Measurements from ENCODE around the gene ALOX15.
"Not testable (repeated sequence)": the region's sequence is repeated elsewhere in the genome, so short reads cannot be mapped to it uniquely, and the experiment has no call there.

Gene ALOX15

DNA sequence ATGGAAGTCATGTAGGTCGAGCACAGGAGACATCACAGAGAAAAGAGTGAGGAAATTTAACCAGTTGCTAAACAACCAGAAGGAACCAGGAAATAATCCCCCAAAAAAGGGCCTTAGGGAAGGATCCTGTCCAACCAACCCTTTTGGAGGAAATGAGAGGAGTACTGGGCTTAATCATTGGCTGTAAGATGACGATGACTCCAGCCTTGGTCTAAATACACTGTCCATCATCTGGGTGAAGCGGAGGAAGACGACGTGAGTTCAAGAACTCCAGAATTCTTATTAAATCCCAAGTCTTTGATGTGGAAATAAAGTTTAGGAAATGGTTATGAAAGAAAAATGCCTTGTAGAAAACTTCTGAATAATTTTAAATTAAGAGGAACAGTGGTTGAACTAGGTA, 11.5 kb upstream of the ALOX15 start:
- DNase-seq: no peak

DNA sequence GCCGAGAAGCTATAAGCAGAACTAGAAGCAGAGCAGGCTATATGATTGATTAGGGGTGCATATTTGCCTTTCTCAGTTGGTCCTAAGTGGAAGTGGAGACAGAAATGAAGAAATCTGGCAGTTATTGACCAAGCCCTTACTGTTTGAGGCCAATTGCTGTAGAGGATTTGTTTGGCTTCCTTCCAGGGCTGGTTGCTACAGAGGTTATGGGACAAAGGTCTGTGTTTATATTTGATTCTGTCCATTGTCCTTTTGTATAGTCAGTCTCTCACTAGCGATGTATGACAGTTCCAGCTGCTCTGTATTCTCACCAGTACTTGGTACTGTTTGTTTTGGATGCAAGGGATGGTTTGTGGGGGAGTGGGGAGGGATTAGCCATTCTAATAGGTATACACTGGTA, 7.3 kb upstream of the ALOX15 start:
- DNase-seq: no peak

DNA sequence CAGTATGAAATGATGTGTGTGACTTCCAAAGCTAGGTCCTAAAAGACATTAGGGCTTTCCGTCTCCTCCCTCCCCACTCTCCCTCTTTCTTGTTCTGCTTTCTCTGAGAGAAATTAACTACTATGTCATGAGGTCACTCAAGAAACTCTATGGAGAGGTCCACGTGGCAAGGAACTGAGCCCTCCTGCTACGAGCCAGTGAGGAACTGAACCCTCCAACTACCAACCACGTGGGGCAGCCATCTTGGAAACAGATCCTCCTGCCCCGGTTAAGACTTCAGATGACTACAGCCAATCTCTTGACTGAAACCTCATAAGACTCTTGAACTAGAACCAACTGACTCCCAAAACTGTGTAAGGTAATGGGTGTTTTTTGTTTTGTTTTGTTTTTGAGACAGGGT, 4.2 kb upstream of the ALOX15 start:
- no peak for DNase-seq

DNA sequence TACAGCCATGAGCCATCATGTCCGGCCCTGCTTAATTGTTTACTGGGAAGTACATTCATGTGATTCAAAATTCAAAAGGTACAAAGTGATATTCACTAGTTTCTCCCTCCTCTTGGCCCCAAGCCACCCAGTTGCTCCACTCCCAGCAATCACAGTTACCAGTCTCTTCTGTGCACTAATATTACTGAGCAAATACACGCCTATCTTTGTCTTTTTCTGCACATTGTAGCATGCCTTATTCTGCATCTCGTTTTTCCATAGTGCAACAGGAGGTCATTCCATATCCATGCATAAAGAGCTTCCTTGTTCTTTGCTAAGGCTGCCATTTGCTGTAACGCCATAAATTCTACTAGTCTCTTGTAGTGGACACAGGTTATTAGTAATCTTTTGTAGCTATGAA, 2.2 kb upstream of the ALOX15 start:
- DNase-seq: no peak

DNA sequence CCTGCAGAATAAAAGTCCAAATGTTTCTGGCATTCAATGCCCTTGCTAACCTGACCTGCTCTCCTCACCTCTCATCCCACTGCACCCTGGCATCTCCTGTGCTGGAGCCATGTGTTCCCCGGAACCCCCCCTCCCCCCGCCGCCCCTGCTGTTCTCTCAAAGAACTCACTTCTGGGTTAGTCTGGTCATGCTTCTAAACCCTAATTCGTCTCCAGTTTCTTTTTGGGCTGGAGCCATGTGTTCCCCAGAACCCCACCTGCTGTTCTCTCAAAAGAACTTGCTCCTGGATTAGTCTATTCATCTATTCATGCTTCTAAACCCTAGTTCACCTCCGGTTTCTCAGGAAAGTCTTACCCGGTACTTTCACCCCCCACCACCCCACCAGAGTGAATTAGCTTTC, 808 bp upstream of the ALOX15 start:
- no peak for DNase-seq

DNA sequence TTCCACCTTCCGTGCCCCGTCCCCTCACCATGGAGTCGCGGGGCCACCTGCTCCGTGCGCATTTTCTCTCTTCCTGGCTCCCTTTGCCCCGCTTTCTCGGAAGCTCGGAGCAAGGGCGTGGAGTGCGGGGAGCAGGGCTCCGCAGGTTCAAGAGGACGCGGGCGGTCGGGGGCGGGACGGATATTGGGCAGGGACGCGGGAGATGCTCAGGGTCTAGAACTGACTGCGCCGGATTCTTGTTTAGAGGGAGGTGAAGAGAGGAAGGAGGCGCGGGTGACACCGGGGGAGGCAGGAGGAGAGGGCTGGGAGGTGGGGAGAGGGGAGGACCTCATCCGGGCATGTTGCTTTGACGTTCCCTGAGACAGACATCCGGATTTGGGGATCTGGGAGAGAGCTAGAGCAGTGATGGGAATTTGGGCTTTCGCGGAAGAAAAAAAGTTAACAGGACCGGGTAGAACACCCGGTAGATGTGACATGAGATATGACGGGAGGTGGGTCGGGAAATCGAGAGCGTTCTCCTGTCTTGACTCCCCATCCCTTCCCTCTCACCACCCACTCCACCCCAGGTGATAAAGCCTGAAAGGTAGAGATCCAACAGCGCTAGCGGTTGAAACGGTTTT, 799 bp downstream of the ALOX15 start:
- DNase-seq: not testable (repeated sequence)

DNA sequence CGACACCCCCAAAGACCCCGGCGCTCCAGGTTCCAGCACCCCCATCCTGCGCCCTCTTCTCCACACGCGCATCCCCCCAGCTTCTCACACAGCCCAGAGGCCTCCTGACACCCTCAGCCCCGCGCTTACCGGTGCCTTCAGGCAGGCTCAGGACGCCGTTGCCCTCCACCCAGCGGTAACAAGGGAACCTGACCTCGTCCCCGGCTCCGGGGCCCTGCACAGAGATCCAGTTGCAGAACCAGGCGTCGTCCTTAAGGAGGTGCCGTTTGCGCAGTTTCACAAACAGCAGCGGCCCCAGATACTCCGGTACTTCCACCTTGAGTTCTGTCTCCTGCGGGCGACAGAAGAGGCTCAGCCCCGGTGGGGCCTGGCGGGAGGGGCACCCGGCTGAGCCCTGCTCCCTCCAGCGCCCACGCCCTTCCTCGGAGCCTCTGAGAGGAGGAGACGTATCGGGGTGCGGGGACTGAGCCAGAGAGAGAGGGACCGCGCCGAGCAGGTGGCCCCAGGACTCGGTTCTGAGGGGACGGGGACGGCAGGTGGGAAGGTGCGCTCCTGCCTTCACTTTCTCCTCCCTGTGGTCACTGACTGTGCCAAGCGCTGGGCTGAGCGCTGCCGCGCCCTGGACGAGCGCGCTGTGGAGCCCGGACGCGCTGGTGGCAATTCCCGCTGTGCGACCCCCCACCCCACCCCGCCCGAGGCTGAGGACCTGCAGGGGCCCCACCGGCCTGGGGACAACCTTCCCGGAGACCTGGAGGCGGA, 2.0 kb downstream of the ALOX15 start:
- not testable (repeated sequence) for DNase-seq

DNA sequence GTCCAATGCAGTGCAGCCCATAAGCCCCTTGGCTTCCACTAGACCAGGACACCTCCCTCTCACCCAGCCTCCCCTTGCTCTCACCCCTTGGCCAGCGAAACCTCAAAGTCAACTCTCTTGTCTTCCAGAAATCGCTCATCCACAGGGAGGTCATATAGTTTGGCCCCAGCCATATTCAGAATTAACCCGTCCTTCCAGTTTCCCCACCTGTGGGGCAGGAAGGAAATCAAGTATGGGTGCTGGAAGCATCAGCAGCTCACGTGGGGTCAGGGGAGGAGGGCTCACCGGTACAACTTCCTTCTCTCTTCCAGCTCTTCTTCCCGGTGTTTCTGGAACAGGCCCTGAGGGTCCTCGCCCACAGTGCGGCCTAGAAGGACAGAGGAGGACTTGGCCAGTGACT, 2.7 kb downstream of the ALOX15 start:
- not testable (repeated sequence) for DNase-seq

DNA sequence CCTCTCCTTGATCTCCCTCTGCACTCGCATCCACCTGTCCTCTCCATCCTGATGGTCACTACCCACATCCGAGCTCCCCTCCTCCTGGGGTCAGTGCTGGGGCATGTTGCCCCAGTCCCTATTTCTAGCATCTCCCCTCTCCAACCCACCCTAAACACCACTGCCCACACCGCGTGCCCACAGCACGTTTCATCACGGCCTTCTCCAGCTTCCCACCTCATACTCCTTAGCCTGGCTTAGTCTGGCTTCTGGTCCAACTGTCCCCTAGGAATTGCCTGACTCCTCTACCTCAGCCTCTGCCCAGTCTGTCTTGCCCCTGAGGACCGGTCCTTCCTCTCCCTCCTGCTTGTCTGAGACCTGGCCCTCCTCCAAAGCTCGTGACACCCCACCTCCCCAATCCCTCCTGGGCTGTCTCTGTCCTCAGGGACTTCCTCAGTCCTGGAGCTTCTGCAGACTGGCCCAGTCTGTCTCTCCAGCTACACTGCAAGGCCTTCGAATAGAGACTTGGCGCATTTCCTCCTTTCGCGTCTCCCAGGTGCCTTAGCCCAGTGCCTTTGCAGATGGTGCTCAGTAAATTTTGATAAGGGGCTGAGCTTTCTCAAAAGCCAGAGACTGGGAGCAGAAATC, 4.9 kb downstream of the ALOX15 start:
- DNase-seq: no peak

DNA sequence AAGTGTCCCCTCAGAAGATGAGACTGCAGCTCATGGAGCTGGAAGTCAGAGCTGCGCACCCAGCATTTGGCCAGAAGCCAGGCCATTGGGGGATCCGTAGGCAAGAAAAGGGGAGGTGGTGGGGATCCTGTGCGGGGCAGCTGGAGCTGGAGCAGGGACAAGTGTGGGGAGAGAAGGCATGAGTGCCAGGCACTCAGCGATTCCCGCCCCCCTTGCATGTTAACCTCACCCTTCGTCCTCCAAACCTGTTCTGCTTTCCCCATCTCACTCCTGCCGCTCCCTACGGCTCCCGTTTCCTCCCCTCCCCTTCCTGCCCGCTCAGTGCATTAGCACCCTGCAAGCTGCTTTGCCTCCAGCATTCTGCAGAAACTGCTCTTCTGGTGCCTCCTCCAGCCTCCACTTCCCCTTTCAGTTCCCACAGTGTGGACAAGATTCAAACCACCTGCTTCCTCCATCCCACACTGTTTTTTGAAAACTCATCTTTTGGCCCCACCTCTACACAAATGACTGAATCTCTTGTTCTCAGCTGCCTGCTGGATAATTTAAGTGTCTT, 5.6 kb downstream of the ALOX15 start:
- DNase-seq: peak; percentile 40

DNA sequence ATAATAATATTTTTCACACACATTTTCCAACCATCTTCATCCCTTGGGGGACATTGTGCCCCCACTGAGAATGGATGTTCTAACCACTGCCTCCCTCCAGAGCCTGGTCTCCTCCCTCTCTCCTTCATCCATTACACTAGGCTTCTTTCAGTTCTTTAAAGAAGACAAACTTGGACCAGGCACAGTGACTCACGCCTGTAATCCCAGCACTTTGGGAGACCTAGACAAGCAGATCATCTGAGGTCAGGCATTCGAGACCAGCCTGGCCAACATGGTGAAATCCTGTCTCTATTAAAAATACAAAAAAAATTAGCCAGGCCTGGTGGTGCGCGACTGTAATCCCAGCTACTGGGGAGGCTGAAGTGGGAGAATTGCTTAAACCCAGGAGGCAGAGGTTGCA, 6.5 kb downstream of the ALOX15 start:
- DNase-seq: no peak

DNA sequence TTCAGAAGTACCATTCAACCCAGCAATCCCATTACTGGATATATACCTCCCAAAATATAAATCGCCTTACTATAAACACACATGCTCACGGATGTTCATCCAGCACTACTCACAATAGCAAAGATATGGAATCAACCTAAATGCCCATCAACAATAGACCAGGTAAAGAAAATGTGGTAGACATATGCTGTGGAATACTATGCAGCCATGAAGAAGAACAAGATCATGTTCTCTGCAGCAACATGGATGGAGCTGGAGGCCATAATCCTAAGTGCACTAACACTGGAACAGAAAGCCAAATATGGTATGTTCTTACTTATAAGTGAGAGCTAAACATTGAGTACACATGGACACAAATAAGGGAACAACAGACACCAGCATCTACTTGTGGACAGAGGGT, 7.8 kb downstream of the ALOX15 start:
- no peak for DNase-seq

DNA sequence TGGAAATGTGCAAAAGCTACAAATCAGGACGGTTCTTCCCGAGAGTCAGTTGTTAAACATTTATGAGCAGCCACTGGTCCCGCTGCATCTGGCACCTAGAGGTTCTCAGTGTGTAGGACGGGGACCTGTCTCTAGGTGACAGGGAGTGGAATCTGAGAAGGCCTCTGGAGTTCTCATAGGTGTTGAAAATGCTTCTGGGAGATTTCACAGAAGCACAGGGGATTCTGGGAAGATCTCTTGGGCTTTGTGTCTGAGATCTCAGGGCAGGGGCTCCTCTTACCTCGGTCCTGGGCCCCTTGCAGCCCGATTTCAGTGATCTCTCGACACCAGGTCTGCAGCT, 8.9 kb downstream of the ALOX15 start:
- no peak for DNase-seq

DNA sequence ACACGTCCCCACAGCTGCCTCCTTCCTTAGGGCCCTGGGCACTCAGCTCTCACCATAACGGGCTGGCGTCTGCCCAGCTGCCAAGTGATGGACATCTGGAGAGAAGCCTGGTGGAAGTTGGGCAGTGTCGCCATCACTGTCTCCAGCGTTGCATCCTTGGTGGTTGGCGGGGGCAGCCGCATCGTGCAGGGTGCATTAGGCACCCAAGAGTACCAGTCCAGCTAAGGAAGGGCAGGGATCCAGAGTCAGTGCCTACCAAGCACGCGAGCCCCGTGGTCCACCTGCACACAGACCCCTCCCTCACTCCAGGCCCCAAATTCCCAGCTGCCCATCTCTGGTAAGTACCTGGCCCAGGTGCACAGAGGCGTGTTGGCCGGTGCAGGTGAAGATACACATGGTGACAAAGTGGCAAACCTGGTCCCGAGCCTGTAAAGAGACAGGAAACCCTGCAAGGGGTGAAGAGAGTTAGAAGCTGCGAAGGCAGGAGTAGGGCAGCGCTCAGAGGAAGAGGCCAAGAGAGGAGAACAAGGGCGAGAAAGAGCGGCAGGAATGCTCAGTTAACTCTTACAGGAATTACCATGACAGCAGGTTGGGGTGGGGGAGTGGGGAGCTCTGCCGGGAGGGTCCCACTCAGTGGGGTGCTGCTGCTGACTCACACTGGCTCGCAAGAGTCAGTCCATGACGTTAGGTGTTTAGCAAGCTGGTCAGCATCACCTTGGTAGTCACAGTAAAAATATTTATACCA, 9.5 kb downstream of the ALOX15 start:
- no peak for DNase-seq

DNA sequence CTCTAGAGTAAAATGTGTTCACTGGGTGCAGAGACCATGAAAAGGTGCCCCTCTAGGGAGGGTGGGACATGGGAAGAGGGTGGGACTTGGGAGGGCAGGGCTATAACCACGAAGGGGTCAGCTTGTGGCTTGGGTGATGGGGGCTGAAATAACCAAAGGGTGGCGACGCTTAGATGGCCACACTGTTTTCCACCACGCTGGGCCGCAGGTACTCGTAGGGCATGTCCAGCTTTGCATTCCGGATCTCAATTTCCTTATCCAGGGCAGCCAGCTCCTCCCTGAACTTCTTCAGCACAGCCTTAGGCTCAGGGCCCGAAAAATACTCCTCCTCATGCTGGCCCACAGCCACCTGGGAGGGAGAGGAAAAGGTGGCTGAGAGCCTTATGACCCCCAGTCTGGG, 10.0 kb downstream of the ALOX15 start:
- DNase-seq: no peak

DNA sequence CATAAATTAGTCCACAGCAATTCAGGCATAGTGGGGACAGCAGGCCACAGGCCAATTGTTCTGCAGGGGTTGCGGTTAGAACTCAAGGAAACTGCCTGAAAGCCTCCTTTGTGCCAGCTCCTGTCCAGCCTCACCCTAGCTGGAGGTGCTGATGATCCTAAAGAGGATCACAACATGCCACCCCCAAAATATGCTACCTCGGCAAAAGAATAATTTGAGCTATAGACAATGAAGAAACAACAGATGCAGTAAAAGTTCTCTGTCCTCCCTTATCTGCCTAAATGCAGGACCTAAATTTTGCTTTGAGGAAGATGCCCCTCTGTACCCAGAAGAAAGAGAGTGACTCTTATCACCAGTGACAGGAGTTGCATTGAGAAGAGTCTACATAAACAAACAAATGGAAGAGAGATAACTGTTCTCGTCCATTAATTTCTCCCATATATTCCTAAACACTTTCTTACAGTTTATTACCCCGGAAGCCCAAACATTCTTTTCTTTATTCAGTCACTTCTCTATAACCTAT, 14.7 kb downstream of the ALOX15 start:
- no peak for DNase-seq

DNA sequence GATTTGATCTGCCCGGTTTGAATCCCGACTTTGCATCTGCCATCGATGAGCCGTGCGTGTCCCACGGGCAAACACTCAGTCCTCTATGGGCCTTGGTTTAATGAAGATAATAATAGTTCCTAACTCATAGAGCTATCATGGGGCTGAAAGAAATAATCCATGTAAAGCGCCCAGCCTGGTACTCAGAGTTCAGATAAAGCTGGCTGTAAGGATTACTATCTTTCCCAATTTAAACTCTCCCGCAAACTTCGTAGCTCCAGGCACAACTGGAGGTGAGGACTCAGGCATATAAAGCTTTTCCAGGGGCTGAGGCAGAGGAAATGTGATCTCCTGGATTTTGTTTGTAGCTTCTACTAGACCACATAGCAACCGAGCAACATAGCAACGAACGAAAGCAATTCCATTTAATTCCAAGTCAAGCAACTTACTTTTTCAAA, 16.3 kb downstream of the ALOX15 start:
- DNase-seq: no peak

DNA sequence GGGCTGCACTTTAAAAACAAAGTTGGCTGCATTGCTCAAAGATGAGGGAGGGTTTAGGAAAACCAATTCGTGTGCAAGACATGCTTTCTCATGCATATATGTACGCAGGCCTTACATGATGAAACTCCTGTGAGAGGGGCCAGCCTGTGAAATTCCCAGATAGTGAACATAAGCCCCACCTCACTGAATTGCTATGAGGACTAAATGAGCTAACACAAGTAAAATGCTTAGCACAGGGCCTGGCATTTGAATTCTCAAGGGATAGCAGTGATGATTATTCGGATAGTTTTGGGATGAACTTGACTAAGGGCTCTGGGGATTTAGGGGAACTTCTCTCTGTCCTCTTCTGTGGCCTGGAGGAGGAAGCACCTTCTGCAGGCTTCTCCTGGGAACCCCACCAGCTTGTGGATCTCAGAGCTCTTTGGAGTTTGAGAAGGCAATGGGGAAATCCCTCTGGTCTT, 17.0 kb downstream of the ALOX15 start:
- DNase-seq: not testable (repeated sequence)

DNA sequence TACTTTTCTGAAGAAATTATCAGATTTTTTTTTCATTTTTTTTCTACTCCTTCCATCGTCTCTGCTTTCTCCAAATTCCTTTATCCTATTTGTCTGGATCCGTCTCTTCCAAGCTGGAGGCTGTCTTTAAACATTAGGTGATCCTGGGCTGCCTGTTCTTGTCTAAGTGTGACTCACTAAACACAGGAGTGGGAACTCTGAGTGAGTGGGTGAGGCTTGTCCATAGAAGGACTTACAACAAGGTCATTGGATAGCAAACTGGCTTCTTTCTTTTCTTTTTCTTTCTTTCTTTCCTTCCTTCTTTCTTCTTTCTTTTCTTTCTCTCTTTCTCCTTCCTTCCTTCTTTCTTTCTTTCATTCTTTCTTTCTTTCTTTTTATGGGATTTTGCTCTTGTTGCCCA, 18.2 kb downstream of the ALOX15 start:
- no peak for DNase-seq

DNA sequence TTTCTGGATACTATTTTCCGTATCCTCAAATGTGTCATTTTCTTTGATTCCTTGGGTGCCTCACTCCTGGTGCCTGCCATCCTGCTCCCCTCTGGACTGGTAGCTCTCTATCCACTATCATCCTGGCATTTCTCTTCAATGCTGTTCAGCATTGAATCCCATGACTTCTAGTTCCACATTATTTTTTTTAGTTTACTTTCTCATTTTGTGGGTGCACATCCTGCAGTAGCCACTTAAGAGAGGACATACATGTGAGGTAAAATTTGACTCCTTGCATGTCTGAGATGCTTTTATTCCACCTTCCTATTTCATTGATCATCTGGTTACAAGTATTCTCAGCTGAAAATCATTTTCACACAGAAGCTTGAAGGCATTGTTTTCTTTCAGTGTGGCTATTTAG, 19.1 kb downstream of the ALOX15 start:
- no peak for DNase-seq

DNA sequence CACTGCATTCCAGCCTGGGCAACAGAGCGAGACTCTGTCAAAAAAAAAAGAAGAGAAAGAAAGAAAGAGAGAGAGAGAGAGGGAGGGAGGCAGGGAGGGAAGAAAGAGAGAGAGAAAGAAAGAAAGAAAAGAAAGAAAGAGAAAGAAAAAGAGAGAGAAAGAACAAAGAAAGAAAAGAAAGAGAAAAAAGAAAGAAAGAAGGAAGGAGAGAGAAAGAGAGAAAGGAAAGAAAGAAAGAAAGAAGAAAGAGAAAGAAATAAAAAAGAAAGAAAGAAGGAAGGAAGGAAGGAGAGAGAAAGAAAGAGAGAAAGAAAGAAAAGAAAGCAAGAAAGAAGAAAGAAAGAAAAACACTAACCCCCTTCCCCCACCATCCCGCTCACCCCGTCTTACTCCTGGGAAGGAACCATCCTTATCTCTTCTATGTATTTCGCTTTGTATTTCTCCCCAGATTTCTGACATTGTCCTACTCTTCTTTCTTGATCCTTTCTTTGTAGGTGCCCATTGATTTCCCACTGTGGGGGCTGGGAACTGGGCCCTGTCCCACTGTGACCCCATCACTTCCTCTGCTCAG, 20.9 kb downstream of the ALOX15 start:
- DNase-seq: no peak

DNA sequence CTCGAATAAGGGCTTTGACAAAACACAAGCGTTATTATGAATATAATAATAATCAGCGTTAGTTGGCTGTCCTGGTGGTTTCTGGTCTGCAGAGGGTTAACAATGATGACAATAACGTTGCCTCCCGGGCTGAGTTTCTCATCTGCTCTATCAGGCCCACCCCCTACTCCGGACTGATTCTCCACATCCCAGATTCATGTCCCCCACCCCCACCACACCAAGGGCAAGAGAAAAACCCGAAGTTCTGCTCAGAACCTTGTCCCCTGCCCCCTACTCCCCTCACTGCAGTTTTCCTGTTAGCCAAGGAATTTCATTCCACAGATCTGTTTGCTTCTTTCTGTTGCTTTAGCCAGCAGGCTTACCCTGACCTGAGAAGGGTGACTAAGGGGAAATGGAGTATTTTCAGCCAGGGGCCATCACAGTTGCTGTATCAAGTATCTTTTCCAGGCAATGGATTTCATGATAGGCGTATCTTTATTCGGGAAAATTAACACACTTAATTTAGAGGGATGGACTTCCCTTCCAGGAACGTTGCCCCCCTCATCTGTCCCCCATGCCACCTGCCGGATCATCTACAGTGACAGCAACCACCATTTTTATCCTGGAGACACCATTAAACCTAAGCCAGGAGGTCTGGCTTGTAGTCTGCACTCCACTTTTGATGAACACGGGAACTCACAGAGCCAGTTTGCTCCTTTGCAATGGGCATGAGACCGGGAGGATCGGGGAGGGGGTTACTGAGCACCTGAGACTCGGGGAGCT, 23.7 kb downstream of the ALOX15 start:
- DNase-seq: no peak

Data from GF-D8 (cell line).